IPS-18c (cell line): ENCODE results near the gene HIVEP3.
"Not testable (repeated sequence)": the region's sequence is repeated elsewhere in the genome, so short reads cannot be mapped to it uniquely, and the experiment has no call there.

Experiments
- H3K4me3 ChIP-seq: 2 replicates; pipeline ENCODE4 v1.7.0; 2013; ENCODE audit warnings: low read depth, mild to moderate bottlenecking, low read length, moderate library complexity; ENCODE audit not compliant: insufficient read depth
- H3K9me3 ChIP-seq: one replicate; pipeline ENCODE4 v1.6.1; 2013; ENCODE audit warnings: mild to moderate bottlenecking, low read length, moderate library complexity; ENCODE audit not compliant: control insufficient read depth, insufficient read depth

Gene HIVEP3

DNA sequence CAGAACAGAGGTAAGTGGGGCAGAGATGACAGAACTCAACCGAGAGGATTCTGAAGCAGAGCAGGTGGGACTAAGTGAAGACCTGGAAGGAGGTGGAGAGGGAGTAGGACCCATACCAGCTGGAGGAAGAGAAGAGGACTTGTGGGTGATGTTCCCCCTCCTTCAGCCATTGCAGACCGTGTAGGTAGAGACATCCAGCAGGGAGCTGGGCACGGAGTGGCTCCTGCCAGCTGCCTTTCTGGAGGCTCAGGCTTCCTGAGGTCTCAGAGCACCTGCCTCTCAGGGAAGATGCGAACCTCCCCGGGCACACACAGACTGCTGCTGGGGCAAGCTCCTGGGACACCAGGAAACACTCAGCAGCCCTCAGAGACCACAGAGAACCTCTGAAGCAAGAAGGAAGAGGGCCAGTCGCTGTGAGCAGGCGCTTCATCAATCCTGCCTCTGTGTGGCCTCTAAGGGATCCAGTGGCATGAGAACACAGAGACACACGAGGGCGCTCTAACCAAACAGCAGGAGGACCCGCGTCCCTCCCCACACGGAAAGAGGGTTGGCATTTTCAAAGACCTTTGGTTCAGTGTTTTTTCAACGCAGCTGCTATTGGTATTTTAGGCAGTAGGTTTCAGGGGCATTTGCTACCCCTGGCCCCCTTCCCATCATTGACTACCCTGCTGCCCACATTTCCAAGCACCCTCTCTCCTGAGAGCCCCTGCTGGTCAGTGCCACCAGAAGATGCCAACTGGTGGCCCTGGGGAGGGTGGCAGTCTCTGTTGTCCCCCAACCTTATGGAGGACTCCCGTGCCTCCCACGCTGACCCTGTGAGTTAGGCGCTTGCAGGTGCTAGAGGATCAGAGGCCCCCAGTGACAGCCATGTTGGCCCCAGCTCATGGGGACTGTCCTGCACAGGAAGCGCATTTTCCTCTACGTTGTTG is 344.7 kb downstream of the HIVEP3 start:
- Histone ChIP-seq H3K9me3 (no peaks in the 10 kb centered on the region), H3K4me3 (no peak overlapping the region)

DNA sequence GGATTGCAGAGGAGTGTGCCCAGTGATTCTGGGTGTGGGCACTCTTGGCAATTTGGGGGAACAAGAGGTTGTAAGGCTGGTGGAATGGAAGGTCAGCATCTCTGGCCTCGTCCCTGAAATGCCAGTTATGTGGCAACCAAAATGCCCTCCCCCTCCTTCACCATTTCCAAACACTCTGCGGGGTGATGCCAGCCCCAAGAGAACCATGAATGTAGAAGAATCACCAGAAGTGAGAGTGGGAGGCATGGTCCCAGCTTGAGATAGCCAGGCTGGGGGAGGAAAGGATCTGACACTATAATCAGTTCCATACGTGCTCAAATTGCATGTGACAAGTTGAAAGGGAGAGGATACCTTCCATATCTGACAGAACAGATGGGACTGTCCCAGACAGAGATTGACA is 345.5 kb downstream of the HIVEP3 start:
- H3K9me3 ChIP-seq = no peaks in the 10 kb centered on the region
- H3K4me3 ChIP-seq = no peak overlapping the region

DNA sequence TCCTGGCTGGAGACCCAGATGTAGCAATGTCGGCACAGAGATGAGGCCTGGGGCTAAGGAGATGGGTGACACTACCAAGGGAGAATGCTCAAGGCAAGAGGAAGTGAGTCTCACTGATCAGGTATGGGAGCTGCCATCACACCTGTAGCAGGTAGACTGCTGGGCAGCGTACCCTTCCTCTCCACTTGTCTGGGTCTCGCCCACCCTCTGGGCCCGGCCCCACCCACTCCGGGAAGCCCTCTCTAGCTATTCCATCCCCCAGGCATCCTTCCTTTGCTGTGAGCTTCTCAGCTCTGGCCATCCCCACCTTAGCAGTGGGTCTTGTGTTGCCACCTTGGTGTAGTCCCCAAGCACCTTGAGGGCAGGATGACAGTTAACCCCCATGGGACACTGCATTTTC is 346.5 kb downstream of the HIVEP3 start:
- Histone ChIP-seq H3K9me3 (peaks cover 2% of the 10 kb centered on the region), H3K4me3 (no peak overlapping the region)

DNA sequence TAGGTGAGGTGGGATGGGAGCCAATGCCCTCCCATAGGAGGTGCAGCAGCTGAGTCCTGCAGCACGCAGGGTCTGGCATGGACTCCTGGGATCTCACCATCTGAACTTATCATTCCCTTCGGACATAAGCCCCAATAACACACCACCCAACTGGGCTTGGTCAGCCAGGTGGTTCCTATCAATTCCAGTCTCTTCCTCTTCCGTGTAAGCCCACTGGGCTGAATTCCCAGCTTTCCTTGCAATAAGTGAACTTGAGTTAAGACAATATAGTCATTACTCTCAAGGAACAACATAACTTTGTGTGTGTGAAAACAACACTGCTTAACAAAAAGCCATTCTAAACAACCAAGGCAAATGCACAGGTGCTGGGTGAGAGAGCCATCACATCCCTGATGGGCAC is 347.7 kb downstream of the HIVEP3 start:
- peaks cover 2% of the 10 kb centered on the region for H3K9me3 ChIP-seq
- no peak overlapping the region for H3K4me3 ChIP-seq

DNA sequence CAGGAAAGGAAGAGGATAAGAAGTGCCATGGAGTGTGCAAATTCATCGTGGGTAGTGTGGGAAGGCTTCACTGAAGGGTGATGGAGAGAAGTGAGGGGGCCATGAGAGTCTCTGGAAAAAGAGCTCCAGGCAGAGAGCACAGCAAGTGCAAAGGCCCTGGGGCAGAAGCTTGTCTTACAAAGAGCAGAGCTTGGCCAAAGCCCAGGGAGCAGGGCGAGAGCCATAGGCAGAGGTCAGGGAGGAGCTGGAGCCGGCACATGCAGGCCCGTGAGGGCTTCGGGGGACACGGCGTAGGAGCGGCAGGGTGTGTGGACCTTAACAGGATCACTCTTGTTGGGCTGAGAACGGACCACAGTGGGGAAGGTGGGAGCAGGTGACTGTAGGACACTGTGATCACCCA is 350.5 kb downstream of the HIVEP3 start:
- peaks cover 2% of the 10 kb centered on the region for H3K9me3 ChIP-seq
- H3K4me3 ChIP-seq = no peak overlapping the region

DNA sequence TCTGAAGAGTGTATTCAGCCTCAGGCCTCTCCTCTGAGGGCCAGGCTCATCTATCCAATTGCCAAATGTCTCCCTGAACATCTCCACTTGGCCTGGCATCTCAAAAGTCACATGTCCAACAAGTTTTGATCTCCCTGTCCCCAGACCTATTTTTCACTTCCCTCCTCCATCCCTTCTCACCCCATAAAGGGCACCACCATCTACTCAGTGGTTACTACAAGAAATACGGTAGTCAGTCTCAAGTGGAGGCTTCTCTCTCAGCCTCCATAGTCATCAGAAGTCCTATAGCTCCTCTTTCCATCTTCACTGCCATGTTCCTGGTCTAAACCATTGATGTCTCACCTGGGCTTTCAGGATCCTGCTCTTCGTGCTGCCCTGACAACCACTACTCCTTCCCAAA is 351.8 kb downstream of the HIVEP3 start:
- no peak overlapping the region for H3K4me3 ChIP-seq
- peaks cover 2% of the 10 kb centered on the region for H3K9me3 ChIP-seq

DNA sequence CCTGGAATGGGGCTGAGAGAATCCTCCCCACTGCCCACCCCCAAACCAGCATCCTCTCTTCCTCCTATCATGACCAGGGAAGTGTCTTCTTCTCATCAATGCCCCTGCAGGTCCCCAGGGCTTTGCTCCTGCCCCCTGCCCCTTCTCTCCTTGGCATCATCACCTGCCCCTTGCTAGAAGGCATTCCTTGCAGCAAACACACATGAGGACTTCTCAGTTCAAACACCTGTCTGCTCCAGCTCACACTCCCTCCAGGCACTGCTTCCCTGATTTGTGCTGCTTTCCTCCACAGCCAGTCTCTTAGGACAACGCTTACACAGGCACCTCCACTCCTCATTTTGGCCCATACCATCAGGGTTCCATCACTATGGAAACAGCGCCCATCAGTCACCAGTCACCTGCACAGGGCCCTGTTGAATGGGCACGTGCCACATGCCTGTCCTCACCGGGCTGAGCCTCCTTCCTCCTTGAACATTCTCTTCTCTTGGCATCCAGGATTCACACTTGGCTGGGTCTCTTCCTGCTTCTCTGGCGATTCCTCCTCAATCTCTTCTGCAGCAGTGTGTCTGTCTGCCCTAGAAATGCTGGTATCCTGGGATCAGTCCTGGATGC is 352.3 kb downstream of the HIVEP3 start:
- Histone ChIP-seq H3K9me3 (peaks cover 2% of the 10 kb centered on the region), H3K4me3 (no peak overlapping the region)

DNA sequence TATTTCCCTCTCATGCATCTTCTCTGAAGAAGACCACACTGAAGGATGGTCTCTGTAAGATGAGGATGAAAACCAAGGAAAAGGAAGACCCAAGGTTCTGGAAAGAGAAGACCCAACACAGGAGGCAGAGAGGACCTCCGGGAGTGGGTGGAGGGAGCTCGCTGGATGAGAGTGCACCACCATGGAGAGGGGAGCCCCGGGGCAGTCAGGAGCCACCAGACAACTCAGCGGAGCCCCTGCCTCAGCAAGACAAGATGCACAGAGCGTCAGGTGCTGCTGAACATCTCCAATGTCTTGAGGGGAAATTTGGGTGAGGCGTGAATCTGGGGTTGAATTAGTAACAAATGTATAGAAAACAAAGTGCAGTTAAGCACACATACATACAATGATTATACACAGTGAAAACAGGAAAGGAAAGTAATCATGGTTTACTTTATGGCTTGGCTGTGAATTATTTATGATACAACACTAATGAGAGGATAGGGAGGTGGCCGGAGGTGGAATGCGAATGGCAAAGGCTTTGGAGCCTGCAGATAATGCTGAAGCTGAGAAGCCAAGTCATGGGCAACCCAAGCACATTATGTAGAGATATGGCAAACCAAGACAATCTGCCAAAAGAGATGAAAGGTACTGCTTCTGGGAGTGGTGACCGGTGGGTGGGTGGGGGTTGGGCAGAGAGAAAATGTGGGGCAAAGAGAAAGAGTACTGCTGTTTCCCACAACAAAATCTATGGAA is 353.8 kb downstream of the HIVEP3 start:
- no peak overlapping the region for H3K4me3 ChIP-seq
- H3K9me3 ChIP-seq = peaks cover 2% of the 10 kb centered on the region

DNA sequence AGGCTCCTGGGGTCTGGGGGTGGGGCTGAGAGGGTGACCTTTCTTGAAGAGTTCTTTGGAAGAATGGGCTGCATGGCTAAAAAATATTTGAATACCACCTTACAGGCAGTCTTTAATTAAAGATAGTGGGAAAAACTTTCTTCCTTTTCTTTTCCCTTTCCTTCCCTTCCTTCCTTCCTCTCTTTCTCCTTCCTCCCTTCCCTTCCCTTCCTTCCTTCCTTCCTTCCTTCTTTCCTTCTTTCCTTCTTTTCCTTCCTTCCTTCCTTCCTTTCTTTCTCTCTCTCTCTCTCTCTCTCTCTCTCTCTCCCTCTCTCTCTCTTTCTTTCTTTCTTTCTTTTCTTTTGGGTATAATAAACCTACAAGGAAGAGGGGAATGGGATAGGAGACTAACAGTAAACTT is 356.4 kb downstream of the HIVEP3 start:
- Histone ChIP-seq H3K9me3 (no peaks in the 10 kb centered on the region), H3K4me3 (no peak overlapping the region)

DNA sequence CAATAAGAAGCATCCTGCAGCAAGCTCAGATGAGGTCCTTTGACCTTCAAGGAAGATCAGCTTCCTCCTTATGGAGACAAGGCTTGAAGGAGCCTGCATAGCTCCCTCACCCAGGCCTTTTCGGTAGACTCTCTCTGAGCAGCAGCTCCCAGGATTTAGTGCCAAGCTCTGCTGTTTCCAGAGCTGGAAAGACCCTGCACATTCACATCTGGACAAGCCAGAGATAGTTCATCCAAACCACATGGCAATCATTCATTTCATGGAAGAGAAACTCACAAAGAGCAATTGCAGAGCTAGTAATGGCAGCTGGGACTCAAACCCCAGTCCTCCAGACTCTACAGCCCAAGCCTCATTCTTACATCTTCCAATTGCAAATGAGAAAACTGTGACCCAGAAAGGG is 357.8 kb downstream of the HIVEP3 start:
- H3K4me3 ChIP-seq = no peak overlapping the region
- peaks cover 3% of the 10 kb centered on the region for H3K9me3 ChIP-seq

DNA sequence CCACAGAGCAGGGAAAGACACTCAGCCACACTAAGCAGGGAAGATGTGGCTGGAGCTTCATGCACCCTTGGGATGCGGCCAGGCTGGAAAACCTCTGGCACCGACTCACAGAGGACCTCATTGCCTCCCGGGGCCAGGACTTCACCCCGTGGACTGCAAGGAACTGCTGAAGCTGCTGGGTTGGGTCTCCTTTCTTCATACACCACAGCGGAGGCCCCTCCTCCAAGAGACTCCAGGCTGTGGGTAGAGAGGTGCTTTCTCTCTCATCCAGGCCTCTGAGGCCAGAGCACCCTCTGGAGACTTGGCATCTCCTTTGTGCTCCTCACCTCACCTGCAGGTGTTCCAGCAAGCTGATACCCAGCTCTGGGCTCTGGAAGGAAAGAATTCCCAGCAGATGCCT is 358.2 kb downstream of the HIVEP3 start:
- Histone ChIP-seq H3K9me3 (peaks cover 7% of the 10 kb centered on the region), H3K4me3 (no peak overlapping the region)

DNA sequence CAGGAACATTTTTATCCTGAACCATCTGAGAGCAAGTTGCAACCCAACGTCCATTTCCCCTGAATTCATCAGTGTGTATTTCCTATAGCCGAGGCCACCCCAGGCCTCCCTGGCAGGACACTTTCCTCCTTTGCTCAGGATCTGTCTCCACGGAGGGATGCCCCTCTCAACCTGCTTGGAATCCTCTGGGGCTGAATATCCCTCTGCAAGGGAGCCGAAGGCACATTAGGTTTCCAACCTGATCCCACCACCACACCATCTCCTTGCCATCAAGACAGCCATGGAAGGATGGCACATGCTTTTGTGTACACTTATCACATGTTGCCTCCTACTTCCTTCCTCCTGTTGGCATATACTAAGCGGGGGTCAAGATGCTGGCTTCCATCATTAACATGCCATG is 359.4 kb downstream of the HIVEP3 start:
- Histone ChIP-seq H3K9me3 (peaks cover 14% of the 10 kb centered on the region), H3K4me3 (no peak overlapping the region)

DNA sequence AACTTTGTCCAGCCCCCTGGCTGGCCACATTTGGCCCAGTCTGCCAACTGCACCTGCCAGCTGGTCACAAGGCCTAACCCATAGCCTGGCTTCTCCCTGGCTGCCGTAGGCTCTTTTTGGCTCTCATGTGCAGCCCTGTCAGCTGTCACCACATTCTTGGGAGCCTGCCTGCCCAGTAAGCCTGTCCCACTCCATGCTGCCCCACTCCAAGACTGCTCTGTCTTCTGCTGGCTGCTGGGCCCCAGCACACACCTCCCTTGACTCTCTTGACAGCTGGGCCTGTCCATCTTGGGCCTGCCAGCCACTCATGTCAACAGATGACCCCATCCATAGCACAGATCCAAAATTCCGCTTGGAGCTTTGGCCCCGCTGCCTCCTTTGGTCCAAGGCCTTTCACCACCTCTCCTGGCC is 360.0 kb downstream of the HIVEP3 start:
- H3K9me3 ChIP-seq = peaks cover 14% of the 10 kb centered on the region
- H3K4me3 ChIP-seq = no peak overlapping the region

DNA sequence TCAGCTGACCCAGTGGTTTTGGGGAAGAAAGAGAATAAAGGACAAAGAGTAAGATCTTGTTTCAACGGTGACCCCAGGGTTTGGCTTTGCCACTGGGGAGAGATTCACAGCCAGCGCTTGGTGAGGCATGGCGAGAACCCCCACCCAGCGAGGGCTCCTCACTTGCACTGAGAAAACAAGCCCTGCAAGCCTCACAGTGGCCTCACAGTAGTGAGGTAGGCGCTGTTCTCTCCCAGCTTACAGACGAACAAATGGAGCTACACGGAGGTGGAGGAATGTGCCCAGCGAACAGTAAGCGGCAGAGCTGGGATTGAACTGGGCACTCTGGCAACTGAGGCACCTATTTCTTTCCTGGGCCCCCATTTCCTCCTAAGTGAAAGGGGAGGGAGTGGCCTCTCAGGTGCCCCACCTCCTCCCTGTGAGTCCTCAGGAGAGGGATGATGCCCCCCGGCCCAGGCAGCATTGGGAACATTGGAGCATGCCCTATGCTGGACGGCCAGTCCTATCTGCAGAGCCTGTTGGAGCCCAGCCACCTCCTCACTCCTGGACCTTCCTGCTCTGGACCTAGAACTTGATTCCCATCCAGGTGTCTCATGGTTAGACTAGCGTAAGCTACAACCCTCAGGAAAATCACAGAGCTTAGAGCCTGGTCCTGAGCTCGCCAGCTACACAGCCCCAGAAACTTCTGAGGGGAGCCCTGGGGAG is 360.8 kb downstream of the HIVEP3 start:
- Histone ChIP-seq H3K9me3 (peaks cover 14% of the 10 kb centered on the region), H3K4me3 (no peak overlapping the region)

DNA sequence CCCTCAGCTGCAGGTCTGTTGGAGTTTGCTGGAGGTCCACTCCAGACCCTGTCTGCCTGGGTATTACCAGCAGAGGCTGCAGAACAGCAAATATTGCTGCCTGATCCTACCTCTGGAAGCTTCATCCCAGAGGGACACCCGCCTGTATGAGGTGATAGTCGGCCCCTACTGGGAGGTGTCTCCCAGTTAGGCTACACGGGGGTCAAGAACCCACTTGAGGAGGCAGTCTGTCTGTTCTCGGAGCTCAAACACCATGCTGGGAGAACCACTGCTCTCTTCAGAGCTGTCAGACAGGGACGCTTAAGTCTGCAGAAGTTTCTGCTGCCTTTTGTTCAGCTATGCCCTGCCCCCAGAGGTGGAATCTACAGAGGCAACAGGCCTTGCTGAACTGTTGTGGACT is 364.0 kb downstream of the HIVEP3 start:
- H3K4me3 ChIP-seq = not testable (repeated sequence)
- peaks cover 14% of the 10 kb centered on the region for H3K9me3 ChIP-seq

DNA sequence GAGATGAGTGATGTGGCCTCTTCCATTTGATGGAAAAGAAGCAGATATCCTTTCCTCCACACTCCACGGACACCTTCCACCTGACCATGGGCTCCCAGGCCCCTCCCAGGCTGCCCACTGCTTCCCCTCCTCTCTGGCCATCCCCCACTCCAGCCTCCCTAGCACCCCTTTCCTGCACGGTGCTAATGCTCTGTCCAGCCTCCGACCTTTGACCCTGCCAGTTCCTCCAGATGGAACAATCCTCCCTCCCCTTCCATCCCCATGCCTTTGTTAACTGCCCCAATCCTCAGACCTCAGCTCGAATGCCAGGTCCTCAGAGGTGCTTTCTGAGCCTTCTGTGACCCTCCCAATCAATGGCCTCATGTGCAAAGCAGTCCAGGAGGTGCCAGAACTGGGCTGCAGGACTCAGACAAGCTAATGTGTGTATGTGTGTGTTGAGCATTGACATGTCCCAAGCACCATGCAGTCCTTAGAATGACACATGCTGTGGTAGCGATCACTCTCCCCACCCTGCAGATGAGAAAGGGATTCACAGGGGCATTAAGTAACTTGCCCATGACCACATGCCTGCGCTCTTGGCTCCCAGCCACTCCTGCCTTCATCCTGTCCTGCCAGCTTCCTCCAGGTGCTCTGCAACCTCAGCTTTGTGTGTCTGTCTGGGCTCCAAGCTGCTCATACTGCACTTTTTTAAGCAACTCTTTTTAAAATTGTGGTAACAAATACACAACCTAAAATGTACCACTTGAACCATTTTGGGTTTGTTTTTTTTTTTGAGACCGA is 370.8 kb downstream of the HIVEP3 start:
- no peak overlapping the region for H3K4me3 ChIP-seq
- peaks cover 5% of the 10 kb centered on the region for H3K9me3 ChIP-seq

DNA sequence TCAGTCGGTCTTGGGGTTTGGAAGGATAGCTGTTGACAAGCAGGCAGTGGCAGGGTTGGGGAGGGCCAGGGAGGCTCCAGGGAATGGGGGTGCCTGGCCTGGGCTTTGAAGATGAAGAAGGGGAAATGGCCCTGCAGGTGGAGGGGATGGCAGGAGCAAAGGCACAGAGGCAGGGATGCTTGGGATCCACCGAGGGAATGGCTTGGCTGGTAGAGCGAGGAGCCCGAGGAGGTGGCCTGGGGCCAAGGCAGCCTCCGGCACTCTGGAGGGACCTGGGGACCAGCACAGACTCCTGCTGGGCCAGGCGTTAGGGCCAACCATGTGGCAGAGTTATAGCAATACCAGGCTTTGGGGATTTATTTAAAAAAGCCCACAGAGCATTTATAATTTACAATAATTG is 371.4 kb downstream of the HIVEP3 start:
- Histone ChIP-seq H3K4me3 (no peak overlapping the region), H3K9me3 (peaks cover 5% of the 10 kb centered on the region)
